GM12892 (cell line): ENCODE measurements around the gene TMPRSS2.

ENCODE experiments used
- POLR2A ChIP-seq: IDR thresholded peaks from 2 replicates; pipeline ENCODE4 v1.6.1; 2011; ENCODE audit warnings: low read depth, low read length, control low read depth
- POLR2AphosphoS5 ChIP-seq: IDR thresholded peaks from 2 replicates; pipeline ENCODE4 v1.6.1; 2011; ENCODE audit warnings: low read depth, low read length, control low read depth

DNA sequence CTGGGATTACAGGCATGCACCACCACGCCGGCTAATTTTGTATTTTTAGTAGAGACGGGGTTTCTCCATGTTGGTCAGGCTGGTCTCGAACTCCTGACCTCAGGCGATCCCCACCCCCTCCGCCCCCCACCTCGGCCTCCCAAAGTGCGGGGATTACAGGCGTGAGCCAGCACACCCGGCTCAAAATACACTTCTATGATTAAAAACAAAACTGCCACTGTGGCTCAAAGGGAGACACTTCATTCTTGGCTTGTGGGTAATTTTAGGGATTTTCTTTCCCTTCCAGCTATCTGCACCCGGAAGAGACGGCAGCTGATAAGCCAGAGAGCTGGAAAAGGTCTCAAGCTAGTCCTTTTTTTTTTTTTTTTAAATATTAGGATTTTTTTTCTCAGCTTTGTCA lies 24.5 kb downstream of the TMPRSS2 start:
- TF ChIP-seq POLR2AphosphoS5 (no peak), POLR2A (no peak)
